ENCODE results near the gene MYO5B. TPM values are rescaled to one million over a fixed set of nuclear protein-coding genes. Genes with fewer than 3 reads are reported as not detected.

Gene MYO5B
- total RNA-seq, 4 donors from 2014 or later = 0.05 to 0.60 (median 0.35) TPM

- in situ Hi-C loops (cut with MboI; ENCODE audit: low sequenced_read_pairs in 4 of 4) = loop anchor here in 2 of 4 donors (25.0 kb wide), 1 partner anchor 473 kb away; the partner anchor contains the start of genes CXXC1 (in 2 of the 2) and MBD1 (in 2 of the 2)
Observed at GRCh38 chr18:49814147-49814499, 380.8 kb downstream of the MYO5B start.

GRCh38 chr18:49813319-49814146, 381.4 kb downstream of the MYO5B start, which contains the start of gene ACAA2:
TSS of gene ACAA2 (minus strand) at chr18:49813533. CDS start at chr18:49813484, 49 bp downstream.
- Histone ChIP-seq H3K27me3 (no peaks in the 10 kb centered on the region), H3K4me3 (peak within 1 kb of the TSS; percentile 88 to 95 (median 92))
- TF ChIP-seq POLR2A (IDR thresholded peaks at IDR 0.05) = peak; percentile 38 to 65
- no peak for TF ChIP-seq CTCF (IDR thresholded peaks at IDR 0.05 in 4 of 5, conservative IDR thresholded peaks at IDR 0.05 in 1 of 5)

More at GRCh38 chr18:49814147-49814499, 380.8 kb downstream of the MYO5B start:
- H3K9me3 ChIP-seq = no peaks in the 10 kb centered on the region
- DNase-seq = peak; percentile 38 to 65
- no peaks in the 10 kb centered on the region for H3K27me3 ChIP-seq
- ATAC-seq = peak; percentile 76 to 81
- peaks cover 14 to 20% of the 10 kb centered on the region in 2 donors for H3K4me1 ChIP-seq
- peak overlapping the region; percentile 88 to 95 (median 92) for H3K4me3 ChIP-seq
- intact Hi-C loops (cut with DNase I; ENCODE audit: low total_unique reads) = loop anchor here (2.0 to 10.0 kb wide), 6 partner anchors 43 to 1879 kb away; partner anchors contain the start of genes CXXC1, MBD1, RPL17 and SMAD2
- H3K27ac ChIP-seq = peak overlapping the region; percentile 93 to 99 (median 96)
- TF ChIP-seq POLR2A (IDR thresholded peaks at IDR 0.05) (peak; percentile 37 to 78), CTCF (IDR thresholded peaks at IDR 0.05 in 4 of 5, conservative IDR thresholded peaks at IDR 0.05 in 1 of 5) (no peak)
- H3K36me3 ChIP-seq = no peaks in the 10 kb centered on the region

GRCh38 chr18:49813069-49813318, 382.0 kb downstream of the MYO5B start:
- Histone ChIP-seq H3K27ac (peak overlapping the region; percentile 93 to 99 (median 96)), H3K4me1 (peaks cover 14 to 20% of the 10 kb centered on the region in 2 donors), H3K4me3 (peak overlapping the region; percentile 88 to 95 (median 92)), H3K9me3 (no peaks in the 10 kb centered on the region), H3K27me3 (no peaks in the 10 kb centered on the region), H3K36me3 (no peaks in the 10 kb centered on the region)
- in situ Hi-C loops (cut with MboI; ENCODE audit: low sequenced_read_pairs in 4 of 4) = loop anchor here in 2 of 4 donors (25.0 kb wide), 1 partner anchor 474 kb away; the partner anchor contains the start of genes CXXC1 (in 2 of the 2) and MBD1 (in 2 of the 2)
- TF ChIP-seq CTCF (IDR thresholded peaks at IDR 0.05 in 4 of 5, conservative IDR thresholded peaks at IDR 0.05 in 1 of 5) = no peak
- TF ChIP-seq POLR2A (IDR thresholded peaks at IDR 0.05) = no peak
- DNase-seq (peak in 1 of 2 donors; percentile 22), ATAC-seq (peak; percentile 23 to 35)
- intact Hi-C loops (cut with DNase I; ENCODE audit: low total_unique reads) = loop anchor here (2.0 to 10.0 kb wide), 6 partner anchors 44 to 1878 kb away; partner anchors contain the start of genes C18orf32, CXXC1, MBD1 and SMAD2

More at GRCh38 chr18:49813319-49814146, 381.4 kb downstream of the MYO5B start, which contains the start of gene ACAA2:
- Histone ChIP-seq H3K27ac (peak within 1 kb of the TSS; percentile 93 to 99 (median 96)), H3K36me3 (no peaks in the 10 kb centered on the region), H3K4me1 (peaks cover 14 to 20% of the 10 kb centered on the region in 2 donors), H3K9me3 (no peaks in the 10 kb centered on the region)
- in situ Hi-C loops (cut with MboI; ENCODE audit: low sequenced_read_pairs in 4 of 4) = loop anchor here in 2 of 4 donors (25.0 kb wide), 1 partner anchor 474 kb away; the partner anchor contains the start of genes CXXC1 (in 2 of the 2) and MBD1 (in 2 of the 2)
- DNase-seq (peak; percentile 78 to 82), ATAC-seq (peak; percentile 90 to 91)
- intact Hi-C loops (cut with DNase I; ENCODE audit: low total_unique reads) = loop anchor here (2.0 to 10.0 kb wide), 7 partner anchors 44 to 1879 kb away; partner anchors contain the start of genes C18orf32, CXXC1, MBD1 and RPL17

- no peak for ATAC-seq
- Histone ChIP-seq H3K27ac (peak overlapping the region; percentile 93 to 99 (median 96)), H3K36me3 (no peaks in the 10 kb centered on the region), H3K4me1 (peaks cover 14 to 20% of the 10 kb centered on the region in 2 donors), H3K27me3 (no peaks in the 10 kb centered on the region), H3K4me3 (peak overlapping the region; percentile 88 to 95 (median 92)), H3K9me3 (no peaks in the 10 kb centered on the region)
- intact Hi-C loops (cut with DNase I; ENCODE audit: low total_unique reads) (loop anchor here (2.0 to 10.0 kb wide), 6 partner anchors 45 to 1878 kb away; partner anchors contain the start of genes C18orf32, CXXC1, MBD1 and SMAD2), in situ Hi-C loops (cut with MboI; ENCODE audit: low sequenced_read_pairs in 4 of 4) (loop anchor here in 2 of 4 donors (25.0 kb wide), 1 partner anchor 475 kb away; the partner anchor contains the start of genes CXXC1 (in 2 of the 2) and MBD1 (in 2 of the 2))
- no peak for TF ChIP-seq CTCF (IDR thresholded peaks at IDR 0.05 in 4 of 5, conservative IDR thresholded peaks at IDR 0.05 in 1 of 5)
- TF ChIP-seq POLR2A (IDR thresholded peaks at IDR 0.05) = no peak
- no peak for DNase-seq
Observed at GRCh38 chr18:49812286-49813068, 382.5 kb downstream of the MYO5B start.
